ENCODE data around the gene ATF4.

ATF4 gene

DNA sequence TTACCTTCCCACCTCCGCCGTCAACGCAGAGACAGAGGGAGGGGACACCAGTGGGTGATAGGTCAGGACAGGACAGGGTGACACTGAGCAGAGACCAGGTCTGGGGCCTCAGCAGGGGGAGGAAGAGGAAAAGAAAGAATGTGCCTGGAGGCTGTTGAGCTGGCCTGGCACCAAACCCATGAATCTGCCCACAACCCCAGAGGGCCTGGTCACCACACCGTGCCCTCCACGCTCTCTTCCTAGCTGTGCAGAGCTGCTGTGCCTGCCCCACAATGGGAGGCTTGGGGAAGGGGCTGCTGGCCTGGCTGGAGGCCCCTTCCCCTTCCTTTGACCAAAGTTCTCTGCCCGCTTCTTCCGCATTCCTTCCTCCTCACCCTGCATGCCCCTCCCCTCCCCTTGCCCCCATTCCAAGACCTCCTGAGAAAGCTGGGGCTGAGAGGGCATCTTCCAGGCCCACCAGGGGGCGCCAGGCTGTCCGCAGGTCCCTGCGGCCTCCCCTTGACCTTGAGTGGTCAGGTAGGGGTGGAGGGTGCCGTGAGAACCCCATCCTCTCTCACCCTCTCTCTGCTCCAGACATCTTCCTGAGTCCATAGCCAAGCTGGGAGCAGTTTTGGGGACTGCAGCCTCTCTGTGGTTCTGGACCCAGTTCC, 39.2 kb downstream of the ATF4 start:
- TF ChIP-seq POLR2A (IDR thresholded peaks at IDR 0.05; ENCODE audit: low read length) (no peak), GATA1 (IDR thresholded peaks at IDR 0.05; ENCODE audit: low read depth, low read length) (no peak)
- DNase-seq: peak; percentile 36 to 60

DNA sequence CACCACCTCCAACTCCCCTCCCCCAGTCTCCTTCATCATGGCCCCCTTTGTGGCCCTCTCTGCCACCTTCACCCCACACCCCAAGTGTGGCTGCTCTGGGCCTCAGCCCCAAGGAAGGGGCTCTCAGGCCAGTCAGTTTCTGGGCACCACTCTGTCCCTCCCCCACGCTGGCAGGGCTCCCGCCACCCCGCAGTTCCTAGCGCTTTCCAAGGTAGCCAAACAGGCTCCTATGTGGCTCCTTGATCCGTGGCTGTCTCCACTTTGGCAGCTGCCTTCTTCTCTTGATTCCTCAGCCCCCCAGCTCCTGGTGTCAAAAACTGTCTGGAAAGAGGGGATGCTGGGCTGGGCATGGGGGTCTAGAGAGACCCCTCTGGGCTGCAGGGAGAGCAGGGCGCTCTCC, 39.8 kb downstream of the ATF4 start:
- TF ChIP-seq POLR2A (IDR thresholded peaks at IDR 0.05; ENCODE audit: low read length) (no peak), GATA1 (IDR thresholded peaks at IDR 0.05; ENCODE audit: low read depth, low read length) (no peak)
- DNase-seq: no peak

DNA sequence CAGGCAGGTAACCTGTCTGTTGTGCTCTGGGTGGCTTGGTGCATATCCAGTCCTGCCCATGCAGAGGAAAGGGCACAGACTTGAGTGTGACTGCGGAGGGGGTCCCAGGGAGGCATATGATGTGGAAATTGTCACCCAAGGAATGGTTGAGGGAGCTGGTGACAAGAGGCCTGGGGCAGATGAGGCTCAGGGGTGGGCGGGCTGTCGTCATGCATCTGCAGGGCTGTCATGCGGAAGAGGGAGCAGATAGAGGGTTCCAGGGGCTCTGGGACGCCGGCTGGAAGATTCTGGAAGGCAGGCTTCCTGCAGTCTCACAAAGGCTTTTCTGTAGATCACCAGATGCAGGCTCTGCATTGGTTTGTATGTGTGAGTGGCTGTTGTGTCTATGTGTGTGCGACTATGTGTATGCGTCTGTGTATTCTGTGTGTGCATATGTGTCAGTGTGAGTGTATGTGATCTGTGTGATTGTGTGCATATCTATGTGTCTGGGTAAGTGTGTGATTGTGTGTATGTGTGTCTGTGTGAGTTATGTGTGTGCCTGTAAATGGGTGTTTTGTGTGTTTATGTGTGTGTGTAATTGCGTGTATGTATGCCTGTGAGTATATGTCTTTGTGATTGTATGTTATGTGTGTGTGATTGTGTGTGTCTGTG, 42.6 kb downstream of the ATF4 start:
- peak in 1 of 2 experiments; percentile 39 for DNase-seq
- no peak for TF ChIP-seq POLR2A (IDR thresholded peaks at IDR 0.05; ENCODE audit: low read length)
- no peak for TF ChIP-seq GATA1 (IDR thresholded peaks at IDR 0.05; ENCODE audit: low read depth, low read length)

DNA sequence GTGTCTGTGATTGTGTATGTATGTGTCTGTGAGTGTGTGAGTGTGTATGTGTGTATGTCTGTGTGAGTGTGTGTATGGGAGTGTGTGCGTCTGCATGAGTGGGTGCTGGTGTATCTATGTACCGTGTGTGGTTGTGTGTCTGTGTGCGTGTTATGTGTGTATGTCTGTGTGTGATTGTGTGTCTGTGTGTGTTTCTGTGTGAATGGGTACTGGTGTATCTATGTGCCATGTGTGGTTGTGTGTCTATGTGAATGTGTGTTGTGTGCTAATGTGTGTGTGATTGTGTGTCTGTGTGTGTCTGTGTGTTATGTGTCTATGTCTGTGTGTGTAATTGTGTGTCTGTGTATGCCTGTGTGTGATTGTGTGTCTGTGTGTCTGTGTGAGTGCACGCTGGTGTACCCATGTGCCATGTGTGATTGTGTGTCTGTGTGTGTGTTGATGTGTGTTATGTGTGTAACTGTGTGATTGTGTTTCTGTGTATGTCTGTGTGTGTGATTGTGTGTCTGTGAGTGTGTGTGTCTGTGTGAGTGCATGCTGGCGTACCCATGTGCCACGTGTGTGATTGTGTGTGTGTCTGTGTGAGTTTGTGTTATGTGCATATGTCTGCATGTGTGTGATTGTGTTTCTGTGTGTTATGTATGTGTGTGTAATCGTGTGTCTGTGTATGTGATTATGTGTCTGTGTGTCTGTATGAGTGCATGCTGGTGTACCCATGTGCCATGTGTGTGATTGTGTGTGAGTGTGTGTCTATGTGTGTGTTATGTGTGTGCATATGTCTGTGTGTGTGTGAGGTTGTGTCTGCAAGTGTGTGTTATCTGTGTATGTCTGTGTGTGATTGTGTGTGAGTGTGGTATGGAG, 43.4 kb downstream of the ATF4 start:
- peak; percentile 31 to 60 for DNase-seq
- TF ChIP-seq GATA1 (IDR thresholded peaks at IDR 0.05; ENCODE audit: low read depth, low read length): no peak
- TF ChIP-seq POLR2A (IDR thresholded peaks at IDR 0.05; ENCODE audit: low read length): no peak

DNA sequence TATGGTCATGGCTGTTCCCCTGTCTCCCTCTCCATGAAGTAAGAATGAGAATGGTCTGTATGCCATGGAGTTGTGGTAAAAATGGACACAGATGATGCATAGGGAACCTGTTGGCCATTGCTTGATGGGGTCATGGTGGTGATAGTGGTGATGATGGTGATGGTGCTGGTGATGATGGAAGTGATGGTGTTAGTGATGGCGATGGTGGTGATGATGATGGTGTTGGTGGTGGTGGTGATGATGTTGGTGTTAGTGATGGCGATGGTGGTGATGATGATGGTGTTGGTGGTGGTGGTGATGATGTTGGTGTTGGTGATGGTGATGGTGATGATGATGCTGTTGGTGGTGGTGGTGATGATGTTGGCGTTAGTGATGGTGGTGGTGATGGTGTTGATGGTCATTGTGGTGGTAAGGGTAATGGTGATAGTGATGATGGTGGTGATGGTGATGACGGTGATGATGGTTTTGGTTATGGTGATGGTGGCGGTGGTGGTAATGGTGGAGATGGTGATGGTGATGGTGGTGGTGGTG, 45.1 kb downstream of the ATF4 start:
- TF ChIP-seq POLR2A (IDR thresholded peaks at IDR 0.05; ENCODE audit: low read length) (no peak), GATA1 (IDR thresholded peaks at IDR 0.05; ENCODE audit: low read depth, low read length) (no peak)
- no peak for DNase-seq

DNA sequence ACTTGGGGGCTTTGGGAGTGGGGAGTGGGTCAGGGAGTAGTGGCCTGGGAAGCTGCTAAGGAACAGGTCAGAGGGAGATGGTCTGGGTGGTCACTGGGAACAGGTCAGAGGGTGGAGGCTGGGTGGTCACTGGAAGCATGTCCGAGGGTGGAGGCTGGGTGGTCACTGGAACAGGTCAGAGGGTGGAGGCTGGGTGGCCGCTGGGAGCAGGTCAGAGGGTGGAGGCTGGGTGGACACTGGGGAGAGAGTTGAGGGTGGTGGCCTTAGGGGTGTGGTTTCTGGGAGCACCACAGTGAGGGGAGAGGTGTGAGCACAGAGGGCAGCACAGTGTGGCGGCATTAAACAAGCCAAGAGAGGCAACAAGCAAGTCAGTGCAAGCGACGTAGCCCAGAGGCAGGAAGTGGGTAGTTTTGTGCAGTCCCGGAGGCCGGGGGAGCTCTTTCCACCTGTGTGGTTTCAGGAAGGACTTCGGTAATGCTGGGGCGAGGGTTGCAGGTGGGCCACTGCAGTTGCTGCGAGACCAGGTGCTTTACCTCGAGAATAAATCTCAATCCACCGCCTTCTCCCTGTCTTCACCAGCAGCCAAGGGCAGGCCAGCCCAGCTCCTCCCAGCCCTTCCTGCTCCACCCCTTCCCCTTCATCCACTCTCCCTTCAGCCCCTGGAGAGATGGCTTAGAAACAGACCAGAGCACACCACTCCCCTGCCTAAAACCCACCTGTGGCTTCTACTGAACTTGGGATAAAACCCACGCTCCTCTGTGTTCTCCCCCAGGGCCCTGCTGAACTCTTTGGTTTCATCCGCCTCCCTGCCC, 47.0 kb downstream of the ATF4 start:
- no peak for DNase-seq
- TF ChIP-seq POLR2A (IDR thresholded peaks at IDR 0.05; ENCODE audit: low read length): no peak
- TF ChIP-seq GATA1 (IDR thresholded peaks at IDR 0.05; ENCODE audit: low read depth, low read length): no peak

DNA sequence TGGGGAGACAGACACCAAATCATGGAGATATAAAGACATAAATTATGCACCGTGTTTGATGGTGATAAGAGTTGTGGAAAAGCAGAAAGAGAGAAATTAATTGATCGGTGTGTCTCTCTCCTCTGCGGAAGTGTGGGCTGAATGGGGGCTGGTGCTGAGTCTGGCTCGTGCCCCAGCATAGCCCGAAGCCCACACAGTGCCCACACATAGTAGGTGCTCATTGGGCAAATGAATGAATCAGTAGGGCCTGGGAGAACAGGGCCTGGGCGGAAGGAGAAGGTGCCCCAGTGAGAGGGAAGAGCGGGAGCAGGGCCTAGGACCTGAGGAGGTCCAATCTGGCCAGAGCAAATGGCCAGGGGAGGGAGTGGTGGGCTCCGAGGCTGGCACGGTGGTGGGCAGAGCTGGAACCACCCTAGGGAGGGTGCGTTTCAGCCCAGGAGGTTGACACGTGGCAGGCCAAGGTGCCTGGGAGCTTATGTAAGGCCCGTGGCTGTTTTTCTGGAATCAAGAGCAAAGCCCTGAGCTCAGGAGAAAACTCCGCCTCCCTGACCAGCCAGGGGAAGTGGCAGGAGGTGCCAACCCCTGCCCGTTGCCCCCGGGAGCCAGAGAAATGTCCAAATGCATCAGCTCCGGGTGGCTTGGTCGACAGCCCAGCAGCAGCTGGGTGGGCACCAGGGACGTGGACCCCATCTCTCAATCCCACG, 48.1 kb downstream of the ATF4 start:
- no peak for TF ChIP-seq POLR2A (IDR thresholded peaks at IDR 0.05; ENCODE audit: low read length)
- TF ChIP-seq GATA1 (IDR thresholded peaks at IDR 0.05; ENCODE audit: low read depth, low read length): no peak
- no peak for DNase-seq

DNA sequence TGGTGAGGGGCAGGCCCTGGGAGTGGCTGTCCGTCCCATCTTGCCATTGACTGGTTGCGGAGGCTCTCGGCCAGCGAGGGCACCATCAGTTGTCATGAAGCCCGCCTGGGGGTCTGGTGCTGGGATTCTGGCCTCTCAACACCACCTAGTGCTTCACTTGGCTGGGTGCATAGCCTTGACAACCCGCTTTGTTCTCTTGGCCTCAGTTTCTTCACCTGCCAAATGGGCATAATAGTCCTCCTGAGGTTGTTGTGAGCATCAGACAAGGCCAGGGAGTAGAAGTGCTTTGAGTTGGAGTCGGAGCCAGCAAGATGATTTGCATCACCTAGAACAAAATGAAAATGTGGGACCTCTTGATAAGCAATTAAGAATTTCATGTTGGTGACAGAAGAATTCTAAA, 48.7 kb downstream of the ATF4 start:
- no peak for TF ChIP-seq POLR2A (IDR thresholded peaks at IDR 0.05; ENCODE audit: low read length)
- no peak for TF ChIP-seq GATA1 (IDR thresholded peaks at IDR 0.05; ENCODE audit: low read depth, low read length)
- DNase-seq: no peak

DNA sequence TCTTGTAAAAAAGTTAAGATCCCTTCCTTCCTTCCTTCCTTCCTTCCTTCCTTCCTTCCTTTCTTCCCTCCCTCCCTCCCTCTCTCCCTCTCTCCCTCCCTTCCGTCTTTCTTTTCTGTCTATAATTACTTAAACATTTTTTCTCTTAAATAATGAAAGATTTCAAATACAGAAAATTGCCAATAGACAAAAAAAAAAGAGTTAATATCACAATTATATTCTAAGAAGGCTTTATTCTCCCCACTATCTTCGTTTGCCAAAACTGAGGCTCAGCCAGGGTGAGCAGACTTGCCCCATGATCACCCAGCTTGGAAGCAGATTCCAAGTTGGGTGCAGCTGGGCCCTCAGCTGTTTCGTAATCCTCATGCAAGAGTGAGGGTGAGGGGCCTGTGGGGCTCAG, 49.9 kb downstream of the ATF4 start:
- DNase-seq: no peak
- TF ChIP-seq POLR2A (IDR thresholded peaks at IDR 0.05; ENCODE audit: low read length) (no peak), GATA1 (IDR thresholded peaks at IDR 0.05; ENCODE audit: low read depth, low read length) (no peak)

DNA sequence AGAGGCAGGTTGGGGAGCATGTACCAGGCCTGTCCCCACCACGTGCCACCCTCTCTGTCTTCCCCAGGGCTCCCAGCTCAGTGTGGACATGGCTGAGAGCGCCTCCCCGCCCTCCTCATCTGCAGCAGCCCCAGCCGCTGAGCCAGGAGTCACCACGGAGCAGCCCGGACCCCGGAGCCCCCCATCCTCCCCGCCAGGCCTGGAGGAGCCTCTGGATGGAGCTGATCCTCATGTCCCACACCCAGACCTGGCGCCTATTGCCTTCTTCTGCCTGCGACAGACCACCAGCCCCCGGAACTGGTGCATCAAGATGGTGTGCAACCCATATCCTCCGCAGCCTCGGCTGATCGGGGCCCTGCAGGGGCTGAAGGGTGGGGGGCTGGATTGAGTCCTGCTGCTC, 50.3 kb downstream of the ATF4 start, which contains the start of gene CACNA1I:
TSS of gene CACNA1I (plus strand) at position 89 of the 400 bp plus-strand sequence. CDS start at position 89, 0 bp downstream.
- no peak for DNase-seq
- TF ChIP-seq POLR2A (IDR thresholded peaks at IDR 0.05; ENCODE audit: low read length) (no peak), GATA1 (IDR thresholded peaks at IDR 0.05; ENCODE audit: low read depth, low read length) (no peak)

DNA sequence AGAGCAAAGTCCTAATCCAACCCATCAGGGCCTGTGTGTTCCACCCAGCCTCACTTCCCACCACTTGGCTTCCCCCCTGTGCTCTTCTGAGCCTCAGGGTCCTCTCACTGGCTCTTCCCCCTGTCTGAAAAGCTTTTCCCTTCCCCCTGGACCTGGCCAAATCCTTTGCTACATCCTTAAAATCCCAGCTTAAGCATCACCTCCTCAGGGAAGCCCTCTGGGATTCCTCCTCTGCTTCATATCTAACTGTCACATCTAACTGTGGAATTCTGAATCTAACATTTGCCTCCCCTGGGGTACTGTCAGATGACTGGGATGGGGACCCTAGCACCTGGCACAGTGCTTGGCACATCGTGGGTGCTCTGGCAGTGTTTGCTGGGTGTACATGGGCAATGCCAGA, 51.2 kb downstream of the ATF4 start:
- no peak for DNase-seq
- TF ChIP-seq GATA1 (IDR thresholded peaks at IDR 0.05; ENCODE audit: low read depth, low read length) (no peak), POLR2A (IDR thresholded peaks at IDR 0.05; ENCODE audit: low read length) (no peak)

All from erythroblast (primary cell).